HEK293 (cell line): Measurements from ENCODE around the gene ABHD5.

ENCODE experiments used
- CTCF ChIP-seq: fragments of 450-650 bp; formaldehyde crosslinking; IDR thresholded peaks from 2 replicates; pipeline ENCODE4 v1.5.1; 2016; ENCODE audit warnings: missing biosample characterization, missing genetic modification characterization
- ZBTB21 ChIP-seq: fragments of 450-650 bp; formaldehyde crosslinking; IDR thresholded peaks from 2 replicates; pipeline ENCODE4 v1.5.1; 2017; ENCODE audit warnings: missing biosample characterization, missing genetic modification characterization
- ZEB2 ChIP-seq: fragments of 450-650 bp; formaldehyde crosslinking; IDR thresholded peaks from 2 replicates; pipeline ENCODE4 v1.5.1; 2016; ENCODE audit warnings: missing biosample characterization, missing genetic modification characterization
- ZFHX2 ChIP-seq: fragments of 450-650 bp; formaldehyde crosslinking; conservative IDR thresholded peaks from 2 replicates; pipeline ENCODE4 v1.5.1; 2016; ENCODE audit warnings: missing biosample characterization, missing genetic modification characterization
- ZNF114 ChIP-seq: fragments of 450-650 bp; formaldehyde crosslinking; IDR thresholded peaks from 2 replicates; pipeline ENCODE4 v1.5.0; 2017; ENCODE audit warnings: missing biosample characterization, missing genetic modification characterization
- ZNF391 ChIP-seq: fragments of 450-650 bp; formaldehyde crosslinking; IDR thresholded peaks from 2 replicates; pipeline ENCODE4 v1.5.1; 2016; ENCODE audit warnings: low read depth, missing biosample characterization, missing genetic modification characterization, borderline replicate concordance

DNA sequence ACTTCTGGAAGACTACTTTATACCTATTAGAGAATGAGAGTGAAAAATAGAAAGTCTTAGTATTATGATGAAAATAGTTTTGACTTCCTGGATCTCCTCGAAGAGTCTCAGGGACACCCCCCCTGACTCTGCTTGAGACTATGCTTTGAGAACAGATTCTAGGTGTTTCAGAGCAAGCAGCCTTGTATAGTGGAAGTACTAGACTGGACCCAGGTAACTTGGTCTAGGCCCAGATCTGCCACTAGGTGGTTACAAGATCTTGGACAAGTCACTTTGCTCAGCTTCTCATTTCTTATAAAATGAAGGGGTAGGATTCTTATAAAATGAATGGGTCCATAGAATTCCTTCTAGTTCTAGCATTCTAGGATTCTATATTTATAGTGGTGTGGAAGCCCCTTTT is 9.1 kb downstream of the ABHD5 start:
- TF ChIP-seq ZNF391 (tag by site-specific recombination) = no peak
- no peak for TF ChIP-seq CTCF
- no peak for TF ChIP-seq ZEB2
- no peak for TF ChIP-seq ZBTB21 (tag by site-specific recombination)
- no peak for TF ChIP-seq ZFHX2 (tag by site-specific recombination)
- TF ChIP-seq ZNF114 = no peak
